ENCODE results near the gene RFWD3. TPM values are rescaled to one million over a fixed set of nuclear protein-coding genes. Genes with fewer than 3 reads are reported as not detected.

Gene RFWD3
- total RNA-seq, 1 experiment from 2014 or later = 118 TPM

- Mint-ChIP-seq H3K4me1 (ENCODE audit: low read depth, unreplicated experiment) (peaks cover 6% of the 10 kb centered on the region), H3K4me3 (ENCODE audit: unreplicated experiment) (no peak overlapping the region), H3K9me3 (ENCODE audit: unreplicated experiment) (no peaks in the 10 kb centered on the region), H3K36me3 (ENCODE audit: insufficient read depth, unreplicated experiment) (no peaks in the 10 kb centered on the region), H3K27me3 (ENCODE audit: insufficient read depth, unreplicated experiment) (peaks cover 2% of the 10 kb centered on the region), H3K27ac (ENCODE audit: unreplicated experiment) (no peak overlapping the region)
- intact Hi-C loops (cut with micrococcal nuclease; ENCODE audit: unreplicated experiment) = loop anchor here (1.0 kb wide), 4 partner anchors 65 to 421 kb away; partner anchors contain the start of gene FA2H
- no peaks in the 10 kb centered on the region for H3K36me3 ChIP-seq (ENCODE audit: control insufficient read depth, insufficient read depth, low read length)
- no TSS peak for BruUV-seq (replicated peaks)
- DNase-seq = peak; percentile 83 to 92
- no peaks in the 10 kb centered on the region for H3K9me3 ChIP-seq
- POLR2A ChIA-PET = no interaction called here
- H3K27me3 ChIP-seq (replicated peaks; ENCODE audit: control insufficient read depth, insufficient read depth, low read length) = no peaks in the 10 kb centered on the region
- no peak overlapping the region for H3K4me3 ChIP-seq (ENCODE audit: low read depth, low read length)
- CTCF ChIA-PET = interaction anchor here (1.5 to 4.0 kb wide), 2 partner anchors 104 to 153 kb away, joined by 5 to 29 read pairs; no protein-coding TSS in a partner anchor
- TF ChIP-seq, protein P1, sequence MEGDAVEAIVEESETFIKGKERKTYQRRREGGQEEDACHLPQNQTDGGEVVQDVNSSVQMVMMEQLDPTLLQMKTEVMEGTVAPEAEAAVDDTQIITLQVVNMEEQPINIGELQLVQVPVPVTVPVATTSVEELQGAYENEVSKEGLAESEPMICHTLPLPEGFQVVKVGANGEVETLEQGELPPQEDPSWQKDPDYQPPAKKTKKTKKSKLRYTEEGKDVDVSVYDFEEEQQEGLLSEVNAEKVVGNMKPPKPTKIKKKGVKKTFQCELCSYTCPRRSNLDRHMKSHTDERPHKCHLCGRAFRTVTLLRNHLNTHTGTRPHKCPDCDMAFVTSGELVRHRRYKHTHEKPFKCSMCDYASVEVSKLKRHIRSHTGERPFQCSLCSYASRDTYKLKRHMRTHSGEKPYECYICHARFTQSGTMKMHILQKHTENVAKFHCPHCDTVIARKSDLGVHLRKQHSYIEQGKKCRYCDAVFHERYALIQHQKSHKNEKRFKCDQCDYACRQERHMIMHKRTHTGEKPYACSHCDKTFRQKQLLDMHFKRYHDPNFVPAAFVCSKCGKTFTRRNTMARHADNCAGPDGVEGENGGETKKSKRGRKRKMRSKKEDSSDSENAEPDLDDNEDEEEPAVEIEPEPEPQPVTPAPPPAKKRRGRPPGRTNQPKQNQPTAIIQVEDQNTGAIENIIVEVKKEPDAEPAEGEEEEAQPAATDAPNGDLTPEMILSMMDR (IDR thresholded peaks at IDR 0.05; ENCODE audit: insufficient read depth in 1 of 2, low read depth in 1 of 2, low read length in 1 of 2, severe bottlenecking in 1 of 2, unreplicated experiment in 1 of 2) = peak; percentile 95 to 99
- H3K4me1 ChIP-seq = no peaks in the 10 kb centered on the region
Observed at GRCh38 chr16:74709441-74709877, 42.8 kb upstream of the RFWD3 start.

DNA sequence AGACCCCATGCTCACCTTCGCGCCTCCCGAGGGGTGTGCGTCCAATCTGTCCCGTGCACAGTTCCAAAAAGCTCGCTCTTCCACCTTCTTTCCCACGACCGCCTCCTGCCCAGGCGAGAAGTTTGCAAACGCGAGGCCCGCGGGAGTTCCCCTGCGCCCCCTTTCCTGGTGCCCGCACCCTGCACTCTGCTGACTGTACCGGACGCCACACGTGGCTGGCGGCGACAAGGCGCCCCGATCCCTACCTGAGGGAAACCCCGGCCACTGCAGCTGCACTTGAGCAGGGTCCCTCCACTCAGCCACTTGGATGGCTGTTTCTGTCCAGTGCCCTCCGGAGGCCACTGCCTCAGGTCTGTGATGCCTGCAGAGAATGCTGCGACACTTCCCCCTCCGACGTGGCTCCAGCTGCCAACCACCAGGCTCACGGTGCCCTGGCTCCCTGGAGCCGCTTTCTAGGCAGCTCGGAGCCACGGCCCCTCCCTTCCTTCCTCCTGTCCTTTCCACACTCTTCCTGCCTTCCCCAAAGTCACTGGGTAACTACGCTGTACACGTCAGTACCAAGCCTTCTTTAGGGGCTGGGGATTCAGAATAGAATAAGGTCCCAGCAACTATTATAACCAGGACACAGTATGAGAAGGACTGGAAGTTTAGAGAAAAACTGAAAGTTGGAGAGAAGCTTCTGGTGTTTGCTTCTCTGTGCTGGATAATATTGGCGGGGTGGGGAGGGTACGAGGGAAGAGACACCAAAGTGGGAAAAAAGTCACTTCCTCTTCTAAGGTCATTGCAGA is 34.0 kb upstream of the RFWD3 start, which contains the start of gene MLKL:
MLKL (minus strand) TSS at position 425 of the 788 bp plus-strand sequence. CDS start 5,105 bp downstream, outside the sequence.
- Histone ChIP-seq H3K4me3 (ENCODE audit: low read depth, low read length) (peak within 1 kb of the TSS; percentile 66), H3K27me3 (replicated peaks; ENCODE audit: control insufficient read depth, insufficient read depth, low read length) (no peaks in the 10 kb centered on the region), H3K36me3 (ENCODE audit: control insufficient read depth, insufficient read depth, low read length) (no peaks in the 10 kb centered on the region), H3K9me3 (peaks cover 3% of the 10 kb centered on the region; the same call in 1 of the 2 replicates), H3K4me1 (no peaks in the 10 kb centered on the region)
- peak within 1 kb of the TSS; percentile 94 for H3K27ac Mint-ChIP-seq (ENCODE audit: unreplicated experiment)
- no peaks in the 10 kb centered on the region for H3K27me3 Mint-ChIP-seq (ENCODE audit: insufficient read depth, unreplicated experiment)
- POLR2A ChIA-PET = interaction anchor here (0.6 to 2.8 kb wide), 4 partner anchors 10 to 284 kb away, joined by 3 to 17 read pairs (median 4); partner anchors contain the start of genes RFWD3 and WDR59
- CTCF ChIA-PET = interaction anchor here (0.5 to 2.5 kb wide), 8 partner anchors 7 to 430 kb away, joined by 3 to 11 read pairs (median 4); partner anchors contain the start of genes FA2H, RFWD3 and WDR59
- DNase-seq = peak; percentile 71 to 76
- no peaks in the 10 kb centered on the region for H3K9me3 Mint-ChIP-seq (ENCODE audit: unreplicated experiment)
- TF ChIP-seq, protein P1 (IDR thresholded peaks at IDR 0.05; ENCODE audit: insufficient read depth in 1 of 2, low read depth in 1 of 2, low read length in 1 of 2, severe bottlenecking in 1 of 2, unreplicated experiment in 1 of 2) = peak; percentile 40 to 51
- H3K4me1 Mint-ChIP-seq (ENCODE audit: low read depth, unreplicated experiment) = peaks cover 19% of the 10 kb centered on the region
- no TSS peak for BruUV-seq (replicated peaks)
- peak within 1 kb of the TSS; percentile 97 for H3K4me3 Mint-ChIP-seq (ENCODE audit: unreplicated experiment)
- peaks cover 17% of the 10 kb centered on the region for H3K36me3 Mint-ChIP-seq (ENCODE audit: insufficient read depth, unreplicated experiment)
- intact Hi-C loops (cut with micrococcal nuclease; ENCODE audit: unreplicated experiment) = loop anchor here (2.0 kb wide), 1 partner anchor 34 kb away; the partner anchor contains the start of gene RFWD3

DNA sequence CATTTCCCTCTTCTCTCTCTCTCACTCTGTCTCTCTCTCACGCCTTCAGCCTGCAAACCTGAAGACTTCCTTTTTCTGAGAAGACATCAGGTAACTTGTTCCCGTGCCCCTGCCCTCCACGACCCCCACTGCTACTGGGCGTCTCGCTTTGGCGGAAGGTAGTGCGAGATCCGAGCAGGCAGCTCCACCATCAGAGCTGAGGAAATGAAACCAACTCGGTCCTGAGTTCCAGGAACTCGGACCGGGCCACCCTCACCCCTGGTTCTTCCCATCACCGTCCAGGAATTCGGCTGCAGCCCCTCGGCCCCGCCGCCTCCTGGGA is 33.4 kb upstream of the RFWD3 start:
- TF ChIP-seq, protein P1 (IDR thresholded peaks at IDR 0.05; ENCODE audit: insufficient read depth in 1 of 2, low read depth in 1 of 2, low read length in 1 of 2, severe bottlenecking in 1 of 2, unreplicated experiment in 1 of 2) = no peak
- peak overlapping the region; percentile 94 for H3K27ac Mint-ChIP-seq (ENCODE audit: unreplicated experiment)
- intact Hi-C loops (cut with micrococcal nuclease; ENCODE audit: unreplicated experiment) = loop anchor here (2.0 kb wide), 1 partner anchor 33 kb away; the partner anchor contains the start of gene RFWD3
- H3K4me3 ChIP-seq (ENCODE audit: low read depth, low read length) = peak overlapping the region; percentile 66
- H3K27me3 Mint-ChIP-seq (ENCODE audit: insufficient read depth, unreplicated experiment) = no peaks in the 10 kb centered on the region
- no peaks in the 10 kb centered on the region for H3K9me3 Mint-ChIP-seq (ENCODE audit: unreplicated experiment)
- no TSS peak for BruUV-seq (replicated peaks)
- ChIA-PET CTCF (interaction anchor here (0.8 to 2.5 kb wide), 5 partner anchors 8 to 113 kb away, joined by 3 to 11 read pairs (median 3); partner anchors contain the start of genes FA2H and RFWD3), POLR2A (interaction anchor here (0.7 to 2.8 kb wide), 3 partner anchors 13 to 285 kb away, joined by 4 to 17 read pairs (median 4); partner anchors contain the start of genes RFWD3 and WDR59)
- H3K36me3 Mint-ChIP-seq (ENCODE audit: insufficient read depth, unreplicated experiment) = peaks cover 18% of the 10 kb centered on the region
- peaks cover 3% of the 10 kb centered on the region; the same call in 1 of the 2 replicates for H3K9me3 ChIP-seq
- no peaks in the 10 kb centered on the region for H3K36me3 ChIP-seq (ENCODE audit: control insufficient read depth, insufficient read depth, low read length)
- H3K4me1 Mint-ChIP-seq (ENCODE audit: low read depth, unreplicated experiment) = peaks cover 19% of the 10 kb centered on the region
- H3K4me3 Mint-ChIP-seq (ENCODE audit: unreplicated experiment) = peak overlapping the region; percentile 97
- no peaks in the 10 kb centered on the region for H3K27me3 ChIP-seq (replicated peaks; ENCODE audit: control insufficient read depth, insufficient read depth, low read length)
- H3K4me1 ChIP-seq = no peaks in the 10 kb centered on the region
- no peak for DNase-seq
